Caki2 (cell line): ENCODE measurements around the gene TBL1XR1. TPM values are rescaled to one million over a fixed set of nuclear protein-coding genes. Genes with fewer than 3 reads are reported as not detected.

Experiments used
- DNase-seq: peaks from one replicate; pipeline ENCODE4 v3.0.0-alpha.2; 2015; ENCODE audit warnings: low read depth
- in situ Hi-C: cut with HindIII; loops from 2 replicates; pipeline ENCODE4 v1.10.0; 2016; ENCODE audit warnings: low sequenced_read_pairs, low pct_unique_long_range_greater_than_20kb, mixed read lengths
- total RNA-seq: library from RNA; depleted of rRNA; stranded (reverse); fragments of >200 nt; shearing (Covaris generic); gene quantifications from 2 replicates; pipeline ENCODE4 v1.2.3, GENCODE V29; 2014; ENCODE audit warnings: low replicate concordance

Gene TBL1XR1
- total RNA-seq, 1 experiment from 2014 or later, result 178 TPM

DNA sequence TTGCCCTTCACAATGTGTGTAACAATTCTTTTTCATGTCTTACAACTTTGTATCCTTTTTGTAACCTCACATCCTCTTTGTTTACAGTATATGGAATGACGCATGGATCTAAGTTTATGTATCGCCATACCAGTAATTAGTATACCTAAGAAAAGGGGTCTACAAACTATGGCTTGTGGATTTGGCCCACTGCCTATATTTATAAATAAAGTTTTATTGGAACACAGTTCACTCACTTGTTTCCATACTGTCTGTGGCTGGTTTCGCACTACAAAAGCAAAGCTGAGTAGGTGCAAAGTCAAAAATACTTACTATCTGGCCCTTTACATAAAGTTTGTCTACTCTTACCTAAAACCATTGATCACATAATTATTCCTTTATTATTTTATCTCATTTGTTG lies 226.5 kb downstream of the TBL1XR1 start:
- no peak for DNase-seq
- in situ Hi-C loops, result no loop called here

DNA sequence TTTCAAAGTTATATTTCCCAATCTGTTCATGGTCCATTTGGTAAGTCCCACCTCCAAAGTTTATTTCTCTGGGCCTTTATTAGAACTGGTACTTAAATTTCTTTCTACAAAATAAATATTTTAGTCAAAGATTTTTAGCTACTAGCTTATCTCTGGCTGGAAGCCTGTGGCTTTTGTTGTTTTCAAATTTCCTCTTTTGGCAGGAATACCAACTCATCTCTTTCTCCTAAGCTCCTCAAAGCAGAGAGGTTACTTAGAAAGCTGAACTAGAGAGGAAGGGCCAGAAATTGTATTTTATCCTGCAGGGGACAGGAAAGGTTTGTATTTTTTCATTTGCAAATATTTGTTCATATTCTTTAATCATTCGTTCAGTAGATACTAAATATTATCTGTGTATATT lies 227.8 kb downstream of the TBL1XR1 start:
- DNase-seq, result no peak
- in situ Hi-C loops, result no loop called here
